HG02840 (cell line): Measurements from ENCODE around the gene KRTAP25-1.

ENCODE experiments used
- ATAC-seq: cut with Tn5 transposase; IDR thresholded peaks from one replicate; pipeline ENCODE4 v1.9.1; 2021; ENCODE audit warnings: mild to moderate bottlenecking, moderate library complexity, moderate number of reproducible peaks; ENCODE audit not compliant: unreplicated experiment, low FRiP score

Gene KRTAP25-1

GRCh38 chr21:30251781-30252180, 37.5 kb downstream of the KRTAP25-1 start:
- no peak for ATAC-seq

- no peak for ATAC-seq
Observed at GRCh38 chr21:30249936-30250335, 39.4 kb downstream of the KRTAP25-1 start.

GRCh38 chr21:30248844-30249243, 40.5 kb downstream of the KRTAP25-1 start:
- no peak for ATAC-seq

DNA sequence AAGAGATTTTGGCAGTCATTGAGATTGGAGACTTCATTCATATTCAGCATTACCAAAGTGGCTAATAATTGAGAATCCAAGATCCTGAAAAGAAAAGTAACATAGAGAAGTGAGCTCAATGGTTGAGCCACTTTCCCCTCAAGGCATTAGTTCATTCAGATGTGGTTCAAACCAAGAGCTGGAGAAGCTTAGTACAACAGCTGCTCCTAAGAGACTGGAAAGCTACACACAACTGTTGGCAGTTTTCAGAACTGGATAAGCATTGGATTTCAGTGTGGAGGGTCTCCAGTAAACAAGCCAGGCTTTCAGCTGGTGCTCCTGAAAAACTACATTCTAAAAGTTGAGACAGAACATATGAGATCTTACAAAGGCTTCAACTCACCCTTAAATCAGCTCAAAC, 44.3 kb downstream of the KRTAP25-1 start:
- no peak for ATAC-seq

DNA sequence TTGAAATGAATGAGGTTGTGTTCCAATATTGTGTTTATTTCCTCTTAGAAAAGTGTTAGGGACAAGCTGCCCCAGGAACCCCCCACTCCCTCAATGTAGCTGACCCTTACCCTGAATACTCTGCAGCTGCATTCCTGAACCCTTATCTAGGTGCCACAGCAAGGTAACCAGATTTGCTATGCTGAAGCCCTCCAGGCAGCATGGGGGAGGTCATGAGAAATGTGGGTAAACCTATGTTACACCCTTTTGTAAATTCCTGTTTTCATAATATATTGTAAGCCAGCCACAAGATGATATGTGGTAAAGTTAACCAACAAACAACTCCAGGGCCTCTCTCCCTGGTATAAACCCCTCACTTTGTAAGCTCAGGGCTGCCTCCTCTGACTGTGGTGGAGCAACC, 45.6 kb downstream of the KRTAP25-1 start:
- ATAC-seq: no peak

DNA sequence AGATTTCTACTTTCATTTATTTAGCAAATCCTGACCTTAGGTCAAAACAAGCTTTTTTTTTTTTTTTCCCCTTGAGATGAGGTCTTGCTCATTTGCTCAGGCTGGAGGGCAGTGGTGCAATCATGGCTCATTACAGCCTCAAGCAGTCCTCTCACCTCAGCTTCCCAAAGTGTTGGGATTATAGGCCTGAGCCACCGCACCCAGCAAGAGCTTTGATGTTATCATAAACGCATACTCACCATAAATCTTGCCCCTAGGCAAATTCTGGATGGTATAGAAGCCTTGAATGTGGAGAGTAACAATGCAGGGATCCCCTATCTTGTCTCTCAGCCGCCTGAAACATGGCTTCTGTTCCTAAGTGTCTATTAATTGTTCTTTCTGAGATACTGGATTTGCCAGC, 48.7 kb downstream of the KRTAP25-1 start:
- ATAC-seq: no peak
